C4-2B (cell line): Measurements from ENCODE around the gene TAB3.

Experiments used
- ZFX ChIP-seq: fragments of 450-650 bp; IDR thresholded peaks from 2 replicates; pipeline ENCODE4 v1.6.1; 2017
- TF ChIP-seq, protein P1 (sequence below): fragments of 450-650 bp; conservative IDR thresholded peaks from 2 replicates; pipeline ENCODE4 v1.5.1; 2017; ENCODE audit warnings: mild to moderate bottlenecking

DNA sequence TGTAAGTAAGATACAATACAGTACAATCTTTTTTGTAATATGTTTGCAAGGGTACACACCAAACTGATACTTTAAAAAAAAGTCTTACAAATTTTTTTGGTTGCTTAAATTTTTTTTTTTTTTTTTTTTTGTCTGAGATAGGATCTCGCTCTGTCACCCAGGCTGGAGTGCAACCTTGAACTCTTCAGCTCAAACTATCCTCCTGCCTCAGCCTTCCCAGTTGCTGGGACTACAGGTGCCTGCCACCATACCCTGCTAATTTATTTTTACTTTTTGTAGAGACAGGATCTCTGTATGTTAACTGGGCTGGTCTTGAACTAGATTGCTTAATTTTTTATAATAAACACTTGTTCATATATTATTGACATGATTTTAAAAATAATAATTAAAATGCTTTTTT lies 41.1 kb upstream of the TAB3 start:
- TF ChIP-seq, protein P1, sequence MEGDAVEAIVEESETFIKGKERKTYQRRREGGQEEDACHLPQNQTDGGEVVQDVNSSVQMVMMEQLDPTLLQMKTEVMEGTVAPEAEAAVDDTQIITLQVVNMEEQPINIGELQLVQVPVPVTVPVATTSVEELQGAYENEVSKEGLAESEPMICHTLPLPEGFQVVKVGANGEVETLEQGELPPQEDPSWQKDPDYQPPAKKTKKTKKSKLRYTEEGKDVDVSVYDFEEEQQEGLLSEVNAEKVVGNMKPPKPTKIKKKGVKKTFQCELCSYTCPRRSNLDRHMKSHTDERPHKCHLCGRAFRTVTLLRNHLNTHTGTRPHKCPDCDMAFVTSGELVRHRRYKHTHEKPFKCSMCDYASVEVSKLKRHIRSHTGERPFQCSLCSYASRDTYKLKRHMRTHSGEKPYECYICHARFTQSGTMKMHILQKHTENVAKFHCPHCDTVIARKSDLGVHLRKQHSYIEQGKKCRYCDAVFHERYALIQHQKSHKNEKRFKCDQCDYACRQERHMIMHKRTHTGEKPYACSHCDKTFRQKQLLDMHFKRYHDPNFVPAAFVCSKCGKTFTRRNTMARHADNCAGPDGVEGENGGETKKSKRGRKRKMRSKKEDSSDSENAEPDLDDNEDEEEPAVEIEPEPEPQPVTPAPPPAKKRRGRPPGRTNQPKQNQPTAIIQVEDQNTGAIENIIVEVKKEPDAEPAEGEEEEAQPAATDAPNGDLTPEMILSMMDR = no peak
- no peak for TF ChIP-seq ZFX
